NCI-H2196 treated with DMSO at 0.1 percent for 48 hours (cell line): ENCODE results near the gene CAP2.

ENCODE experiments used
- DNase-seq: peaks from one replicate; lab custom pipeline; 2025; ENCODE audit not compliant: unreplicated experiment; lab: John Stamatoyannopoulos, UW

The CAP2 gene, protein sequence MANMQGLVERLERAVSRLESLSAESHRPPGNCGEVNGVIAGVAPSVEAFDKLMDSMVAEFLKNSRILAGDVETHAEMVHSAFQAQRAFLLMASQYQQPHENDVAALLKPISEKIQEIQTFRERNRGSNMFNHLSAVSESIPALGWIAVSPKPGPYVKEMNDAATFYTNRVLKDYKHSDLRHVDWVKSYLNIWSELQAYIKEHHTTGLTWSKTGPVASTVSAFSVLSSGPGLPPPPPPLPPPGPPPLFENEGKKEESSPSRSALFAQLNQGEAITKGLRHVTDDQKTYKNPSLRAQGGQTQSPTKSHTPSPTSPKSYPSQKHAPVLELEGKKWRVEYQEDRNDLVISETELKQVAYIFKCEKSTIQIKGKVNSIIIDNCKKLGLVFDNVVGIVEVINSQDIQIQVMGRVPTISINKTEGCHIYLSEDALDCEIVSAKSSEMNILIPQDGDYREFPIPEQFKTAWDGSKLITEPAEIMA

DNA sequence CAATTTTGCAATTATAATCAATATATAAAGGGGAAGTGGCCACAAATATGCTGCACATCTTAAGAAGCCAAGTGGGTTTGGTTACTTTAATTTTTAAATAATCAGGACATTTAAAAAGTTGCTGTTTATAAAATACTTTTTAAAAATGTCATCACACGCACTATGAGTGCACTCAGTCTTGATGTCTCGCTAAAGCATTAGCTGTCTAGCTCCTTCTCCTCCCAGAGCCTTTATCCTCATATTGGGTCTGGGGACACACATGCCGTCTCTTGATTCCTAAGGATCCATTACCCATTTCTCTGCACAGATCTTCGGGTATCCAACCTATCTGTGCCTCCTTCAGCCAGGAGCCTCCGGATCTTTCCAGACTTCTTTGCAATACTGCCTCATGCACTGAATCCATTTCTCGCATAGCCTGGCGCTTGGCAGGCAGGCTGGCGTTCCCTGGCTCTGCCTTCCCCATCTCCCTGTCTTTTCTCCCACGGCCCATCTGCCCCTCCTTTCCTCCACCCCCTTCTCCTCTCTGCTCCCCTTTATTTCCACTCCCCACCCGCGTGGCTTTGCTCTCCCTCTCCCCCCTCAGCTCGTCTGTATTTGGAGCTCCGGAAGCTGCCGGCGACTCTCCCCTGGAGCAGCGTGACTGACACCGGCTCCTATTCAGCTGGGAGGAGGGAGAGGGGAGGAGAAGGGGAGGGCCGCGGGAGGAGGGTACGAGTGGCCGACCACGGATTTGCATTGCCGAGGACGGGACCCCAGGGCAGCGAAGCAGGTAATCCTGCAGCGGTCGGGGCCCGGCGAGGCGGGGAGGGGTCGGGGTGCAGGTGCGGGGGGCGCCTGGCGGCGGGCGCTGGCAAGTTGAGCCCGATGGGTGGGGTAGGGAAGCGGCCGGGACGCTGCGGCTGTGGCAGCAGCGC lies at the start of gene CAP2:
Gene CAP2, plus strand, starts transcription at position 618 of the 914 bp plus-strand sequence. CDS start 27,961 bp downstream, outside the sequence.
- DNase-seq: no peak

DNA sequence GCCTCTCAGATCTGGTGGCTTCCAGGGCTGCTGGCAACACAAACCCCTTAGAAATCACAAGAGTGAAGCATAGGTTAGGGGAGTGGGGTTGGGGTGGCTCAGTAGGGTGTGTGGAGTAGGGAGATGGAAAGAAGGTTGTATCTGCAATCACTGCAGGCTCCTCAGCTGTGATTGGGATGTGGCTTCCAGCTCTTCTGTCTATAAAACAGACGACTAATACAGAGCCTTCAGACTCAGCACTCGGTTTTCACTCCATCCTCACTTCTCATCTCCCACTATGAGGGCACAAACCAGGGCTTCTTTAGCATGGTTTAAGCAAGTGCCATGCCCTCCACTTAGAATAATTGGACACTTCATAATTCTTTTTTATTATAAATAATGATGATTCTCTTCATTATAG lies 46.4 kb upstream of the CAP2 start:
- no peak for DNase-seq

DNA sequence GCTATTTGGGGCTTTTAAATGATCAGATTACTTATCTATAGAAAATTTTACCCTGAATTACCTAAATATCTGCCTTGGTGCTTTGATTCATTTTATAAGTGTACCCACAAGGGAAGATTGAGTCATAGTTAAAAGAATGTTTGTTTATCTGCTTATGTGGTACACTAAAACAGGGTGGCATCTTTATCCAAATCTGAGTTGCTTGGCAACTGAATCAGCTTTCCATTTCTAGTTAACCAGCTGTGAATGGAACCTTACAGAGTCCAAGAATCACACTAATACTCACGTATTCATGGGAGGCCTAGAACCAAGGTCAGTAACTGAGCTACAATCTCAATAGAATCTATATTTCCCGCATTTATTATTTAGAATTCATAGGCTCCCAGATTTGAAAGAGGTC lies 44.0 kb upstream of the CAP2 start:
- DNase-seq: no peak

DNA sequence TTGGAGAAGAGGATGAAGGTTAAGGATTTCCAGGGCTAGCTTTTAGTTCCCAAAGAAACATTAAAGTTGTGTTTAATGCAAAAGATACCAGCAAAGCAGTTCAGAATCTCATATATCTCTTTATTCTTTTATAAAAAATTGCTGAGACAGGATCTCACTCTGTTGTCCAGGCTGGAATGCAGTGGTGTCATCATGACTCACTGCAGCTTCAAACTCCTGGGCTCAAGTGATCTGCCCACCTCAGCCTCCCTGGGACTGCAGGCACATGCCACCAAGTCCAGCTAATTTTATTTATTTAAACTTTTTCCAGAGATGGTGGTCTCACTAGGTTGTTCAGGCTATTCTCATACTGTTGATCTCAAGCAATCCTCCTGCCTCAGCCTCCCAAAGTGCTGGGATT lies 41.1 kb upstream of the CAP2 start:
- DNase-seq: no peak

DNA sequence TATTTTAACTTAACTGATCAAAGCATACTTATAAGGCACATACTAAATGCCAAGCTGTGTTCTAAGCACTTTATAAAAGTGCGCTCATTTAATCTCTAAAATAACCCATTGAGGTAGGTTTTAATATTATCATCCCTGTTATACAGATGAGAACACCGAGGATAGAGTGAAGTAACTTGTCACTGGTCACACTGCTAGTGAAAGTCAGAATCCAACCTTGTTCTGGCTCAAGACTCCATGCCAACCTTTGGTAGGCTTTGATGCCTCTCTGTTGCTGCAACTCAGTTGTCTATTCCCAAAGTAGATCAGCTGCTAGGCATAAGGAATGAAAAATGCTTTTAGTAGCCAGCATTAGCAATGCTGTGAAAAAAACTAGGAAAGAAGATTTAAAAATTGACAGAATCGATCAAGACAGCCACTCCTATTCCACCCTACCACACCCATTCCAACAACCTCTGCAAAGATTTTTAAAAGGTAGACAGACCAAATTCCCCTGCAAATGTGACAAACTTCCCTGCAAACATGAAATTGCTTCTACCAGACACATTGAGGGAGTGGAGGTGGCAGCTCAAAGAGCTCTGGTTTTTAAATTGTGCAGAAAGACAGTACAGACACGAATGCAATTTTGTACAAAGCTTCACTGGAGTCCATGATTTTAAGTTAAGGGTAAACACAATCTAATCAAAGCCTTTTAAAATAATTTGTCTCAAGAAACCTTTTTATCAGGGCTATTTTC lies 39.8 kb upstream of the CAP2 start:
- no peak for DNase-seq

DNA sequence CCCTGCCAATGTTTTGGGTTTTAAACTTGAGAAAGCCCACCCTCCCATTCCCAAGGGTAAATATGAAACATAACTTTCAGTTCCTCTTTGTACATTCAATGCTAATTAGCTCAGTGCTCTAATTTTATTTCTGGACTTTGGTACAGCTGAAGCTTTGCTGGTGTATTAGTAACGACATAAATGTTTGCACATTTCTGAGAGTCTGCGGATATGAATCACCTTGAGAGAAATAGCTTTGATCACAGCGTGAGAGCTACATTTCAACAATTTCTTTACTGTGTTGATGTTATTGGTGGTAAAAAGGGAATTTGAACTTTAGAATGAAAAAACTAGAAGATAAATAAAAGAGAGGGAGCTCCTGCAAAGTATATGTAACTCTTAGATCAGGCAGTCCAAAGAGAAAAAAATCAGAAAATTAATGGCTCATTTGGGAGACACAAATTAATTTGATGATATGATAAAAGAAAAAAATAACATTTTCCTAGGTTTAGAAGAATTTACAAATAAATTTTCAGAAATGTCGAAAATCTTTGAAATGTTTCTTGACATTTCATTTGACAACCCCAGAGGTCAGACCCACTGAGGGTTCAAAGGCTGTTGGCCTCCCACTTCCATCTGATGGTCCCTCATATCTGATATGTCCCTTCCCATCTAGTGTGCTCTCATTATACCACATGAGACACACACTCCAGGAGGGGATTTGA lies 38.5 kb upstream of the CAP2 start:
- DNase-seq: no peak

DNA sequence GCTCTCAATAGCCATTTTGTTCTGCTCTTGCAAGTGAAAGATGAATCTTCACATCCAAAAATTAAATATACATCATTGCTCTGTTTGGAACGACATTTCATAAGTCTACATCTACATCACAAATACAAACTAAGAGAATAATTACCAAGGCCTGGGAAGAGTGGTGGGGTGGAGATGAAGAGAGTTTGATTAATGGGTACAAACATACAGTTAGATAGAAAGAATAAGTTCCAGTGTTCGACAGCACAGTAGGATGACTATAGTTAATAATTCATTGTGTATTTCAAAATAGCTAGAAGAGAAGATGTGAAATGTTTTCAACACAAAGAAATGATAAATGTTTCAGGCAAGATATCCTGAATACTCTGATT lies 38.0 kb upstream of the CAP2 start:
- DNase-seq: no peak

DNA sequence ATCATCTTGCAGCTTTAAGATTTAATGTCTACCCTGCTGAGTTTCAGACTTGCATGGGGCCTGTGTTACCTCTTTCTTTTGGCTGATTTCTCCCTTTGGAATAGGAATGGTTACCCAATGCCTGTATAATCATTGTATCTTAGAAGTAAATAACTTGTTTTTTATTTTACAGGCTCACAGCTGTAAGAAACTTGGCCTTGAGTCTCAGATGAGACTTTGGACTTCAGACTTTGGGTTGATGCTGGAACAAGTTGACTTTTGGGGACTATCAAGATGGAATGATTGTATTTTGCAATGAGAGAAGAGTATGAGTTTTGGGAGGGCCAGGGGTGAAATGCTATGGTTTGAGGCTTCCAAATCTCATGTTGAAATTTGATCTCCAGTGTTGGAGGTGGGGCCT lies 34.9 kb upstream of the CAP2 start:
- no peak for DNase-seq

DNA sequence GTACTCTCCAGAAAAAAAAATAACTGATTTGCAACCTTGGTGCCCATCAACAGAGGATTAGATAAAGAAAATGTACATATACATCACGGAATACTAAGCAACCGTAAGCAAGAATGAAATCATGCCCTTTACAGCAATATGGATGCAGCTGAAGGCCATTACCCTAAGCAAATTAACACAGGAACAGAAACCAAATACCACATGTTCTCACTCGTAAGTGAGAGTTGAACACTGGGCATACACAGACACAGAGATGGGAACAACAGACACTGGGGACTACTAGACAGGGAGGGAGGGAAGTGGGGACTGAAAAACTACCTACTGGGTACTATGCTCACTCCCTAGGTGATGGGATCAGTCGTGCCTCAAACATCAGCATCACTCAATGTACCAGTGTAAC lies 32.8 kb upstream of the CAP2 start:
- DNase-seq: no peak

DNA sequence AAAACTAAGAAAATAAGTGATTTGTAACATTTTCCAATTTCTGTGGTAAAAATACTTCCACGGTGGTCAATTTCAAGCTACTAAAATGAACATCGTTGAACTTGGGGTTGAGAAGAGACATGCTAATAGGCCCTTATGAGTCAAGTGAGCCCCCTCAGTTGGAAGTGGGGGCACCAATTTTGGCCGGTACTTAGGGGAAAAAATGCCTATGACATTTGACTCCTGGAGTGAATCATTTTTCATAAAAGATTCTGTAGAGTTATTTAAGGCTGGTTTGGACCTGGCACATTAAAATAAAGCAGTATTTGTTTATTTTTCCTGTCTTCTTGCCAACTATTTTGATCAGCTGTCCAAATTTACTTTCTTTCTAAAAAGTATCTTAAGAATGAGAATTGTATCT lies 32.4 kb upstream of the CAP2 start:
- DNase-seq: no peak

DNA sequence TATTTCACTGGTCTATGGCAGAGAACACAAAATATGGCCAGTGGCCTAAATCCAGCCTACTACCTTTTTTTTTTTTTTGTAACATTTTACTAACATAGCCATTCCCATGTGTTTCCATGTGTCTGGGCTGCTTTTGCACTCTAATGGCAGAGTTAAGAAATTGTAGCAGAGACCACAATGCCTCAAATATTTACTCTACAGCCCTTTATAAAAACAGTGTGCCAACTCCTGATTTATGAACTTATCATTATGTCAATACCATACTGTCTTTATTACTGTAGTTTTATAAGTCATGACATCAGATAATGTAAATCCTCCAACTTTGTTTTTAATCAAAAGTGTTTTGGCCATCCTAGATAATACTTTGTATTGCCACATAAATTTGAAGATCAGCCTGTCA lies 27.4 kb upstream of the CAP2 start:
- DNase-seq: no peak

DNA sequence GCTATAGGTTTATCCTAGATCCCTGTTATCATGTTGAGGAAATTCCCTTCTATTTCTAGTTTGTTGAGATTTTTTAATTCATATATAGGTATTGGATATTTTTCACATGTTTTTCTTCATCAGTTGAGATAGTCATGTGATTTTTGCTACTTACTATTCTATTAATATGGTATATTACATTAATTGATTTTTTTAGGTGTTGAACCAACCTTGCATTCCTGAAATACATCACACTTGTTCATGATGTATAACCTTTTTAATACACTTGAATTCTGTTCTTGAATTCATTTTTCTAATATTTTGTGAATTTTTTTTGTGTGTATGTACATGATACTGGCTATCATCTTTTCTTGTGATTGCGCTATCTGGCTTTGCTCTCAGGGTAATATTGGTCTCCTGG lies 25.5 kb upstream of the CAP2 start:
- no peak for DNase-seq

DNA sequence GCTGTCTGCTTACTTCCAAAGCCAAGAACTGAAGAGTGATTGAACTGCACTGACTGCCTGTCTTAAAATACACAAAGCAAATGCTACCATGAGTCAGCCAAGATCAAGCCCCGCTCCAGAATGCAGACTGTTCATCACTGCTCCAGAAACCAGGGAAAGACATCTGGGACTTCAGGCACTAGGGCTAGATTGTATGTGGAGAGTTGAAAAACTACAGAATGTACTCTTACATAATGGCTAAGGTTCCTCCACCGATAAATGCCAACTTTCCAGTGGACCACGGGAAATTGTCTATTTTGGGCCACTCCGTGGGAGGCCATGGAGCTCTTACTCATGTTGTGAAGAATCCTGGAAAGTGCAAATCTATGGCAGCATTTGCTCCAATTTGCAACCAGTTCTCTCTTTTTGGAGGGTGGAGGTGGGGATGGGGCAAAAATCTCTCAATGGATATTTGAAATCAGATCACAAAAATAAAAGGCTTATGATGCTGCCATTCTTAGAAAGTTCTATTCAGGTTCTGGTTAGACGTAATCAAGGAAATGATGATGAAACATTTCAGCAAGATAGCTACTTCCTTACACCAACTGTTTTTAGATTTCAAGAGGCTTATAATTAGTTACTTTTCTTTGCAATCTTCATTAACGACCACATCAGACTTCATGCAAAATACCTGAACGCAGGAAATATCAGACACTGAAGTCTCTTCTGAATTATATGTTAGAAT lies 11.8 kb upstream of the CAP2 start:
- no peak for DNase-seq

DNA sequence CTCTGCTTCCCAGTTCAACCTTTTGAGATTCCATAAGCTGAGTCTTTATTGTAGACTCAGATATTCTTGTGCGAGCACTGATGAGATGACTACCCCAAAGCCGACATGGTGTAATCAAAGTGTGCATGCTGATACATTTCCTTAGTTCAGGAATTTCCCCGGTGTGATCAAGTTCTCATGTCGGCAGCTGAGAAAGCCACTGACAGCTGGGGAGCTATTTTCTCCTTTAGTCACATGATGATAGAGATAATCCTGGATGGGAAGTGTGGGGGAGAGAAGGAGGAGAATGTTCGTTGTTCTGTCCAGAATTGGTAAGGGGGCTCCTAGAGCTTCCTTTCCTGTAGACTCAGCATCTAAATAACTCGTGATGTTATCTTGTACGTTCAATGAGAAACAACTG lies 7.7 kb upstream of the CAP2 start:
- no peak for DNase-seq

DNA sequence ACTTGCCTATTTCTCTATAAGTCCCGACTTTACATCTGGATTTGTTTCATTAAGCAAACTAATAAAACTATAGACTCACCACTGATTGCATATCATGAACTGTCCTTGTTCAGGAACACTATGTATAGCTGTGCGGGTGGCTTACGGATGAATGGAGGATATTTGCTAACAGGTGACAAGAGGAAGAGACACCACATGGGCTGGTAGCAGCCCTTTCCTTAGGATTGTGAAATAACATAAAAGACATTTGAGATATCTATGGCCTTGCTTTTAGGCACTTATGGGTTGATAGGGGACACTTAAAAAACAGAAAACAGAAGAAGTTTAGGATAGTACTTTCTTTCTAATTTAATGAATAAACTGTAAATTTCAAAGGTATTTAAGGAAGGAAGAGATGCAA lies 5.0 kb upstream of the CAP2 start:
- DNase-seq: no peak

DNA sequence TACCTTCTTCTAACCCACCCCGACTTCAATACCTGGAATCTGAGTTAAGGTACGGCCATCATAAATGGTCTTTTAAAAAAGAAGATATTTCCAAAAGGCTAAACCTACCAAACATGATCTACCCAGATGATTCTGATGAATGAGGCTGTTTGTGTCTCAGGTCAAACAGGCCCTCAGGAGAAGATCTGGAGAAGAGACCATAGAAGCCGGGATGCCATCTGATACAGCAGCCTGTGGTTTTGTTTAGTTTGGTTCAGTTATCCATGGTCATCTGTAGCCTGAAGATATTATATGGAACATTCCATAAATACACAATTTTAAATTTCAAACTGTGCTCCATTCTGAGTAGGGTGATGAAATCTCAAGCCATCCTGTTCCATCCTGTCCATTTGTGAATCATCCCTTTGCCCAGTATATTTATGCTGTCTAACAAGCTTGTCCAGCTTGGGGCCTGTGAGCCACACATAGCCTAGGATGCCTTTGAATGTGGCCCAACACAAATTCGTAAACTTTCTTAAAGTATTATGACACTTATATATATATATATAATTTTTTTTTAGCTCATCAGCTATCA lies 4.0 kb upstream of the CAP2 start:
- DNase-seq: no peak

DNA sequence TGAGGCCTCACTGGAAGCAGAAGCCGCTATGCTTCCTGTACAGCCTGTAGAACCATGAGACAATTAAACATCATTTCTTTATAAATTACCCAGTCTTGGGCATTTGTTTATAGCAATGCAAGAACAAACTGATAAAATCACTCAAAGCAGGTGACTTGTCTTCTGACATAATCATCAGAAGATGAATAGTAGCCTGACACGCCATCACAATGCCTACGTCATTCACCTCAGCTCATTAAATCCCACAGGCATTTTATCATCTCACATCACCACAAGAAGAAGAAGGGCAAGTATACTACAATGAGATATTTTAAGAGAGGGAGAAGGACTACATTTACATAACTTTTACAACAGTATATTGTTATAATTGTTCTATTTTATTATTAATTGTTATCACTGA lies 3.1 kb upstream of the CAP2 start:
- DNase-seq: no peak

DNA sequence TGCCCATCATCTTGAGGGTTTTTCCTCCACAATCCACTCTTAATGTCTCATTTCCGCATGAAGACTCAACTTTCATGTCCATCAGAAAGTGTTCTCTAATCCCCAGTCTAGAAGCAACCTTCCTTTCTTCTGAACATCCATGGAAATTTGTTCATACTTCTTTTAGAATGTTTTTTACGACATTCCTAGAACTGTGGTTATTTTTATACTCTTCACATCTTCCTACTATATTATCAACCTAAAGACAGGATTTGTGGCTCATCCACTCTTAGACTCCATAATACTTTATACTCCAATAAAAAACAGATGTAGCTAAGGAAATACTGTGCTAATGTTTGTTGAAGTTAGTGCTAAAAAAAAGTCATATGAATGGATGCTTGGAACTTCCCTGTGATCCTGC lies 1.4 kb upstream of the CAP2 start:
- DNase-seq: no peak

DNA sequence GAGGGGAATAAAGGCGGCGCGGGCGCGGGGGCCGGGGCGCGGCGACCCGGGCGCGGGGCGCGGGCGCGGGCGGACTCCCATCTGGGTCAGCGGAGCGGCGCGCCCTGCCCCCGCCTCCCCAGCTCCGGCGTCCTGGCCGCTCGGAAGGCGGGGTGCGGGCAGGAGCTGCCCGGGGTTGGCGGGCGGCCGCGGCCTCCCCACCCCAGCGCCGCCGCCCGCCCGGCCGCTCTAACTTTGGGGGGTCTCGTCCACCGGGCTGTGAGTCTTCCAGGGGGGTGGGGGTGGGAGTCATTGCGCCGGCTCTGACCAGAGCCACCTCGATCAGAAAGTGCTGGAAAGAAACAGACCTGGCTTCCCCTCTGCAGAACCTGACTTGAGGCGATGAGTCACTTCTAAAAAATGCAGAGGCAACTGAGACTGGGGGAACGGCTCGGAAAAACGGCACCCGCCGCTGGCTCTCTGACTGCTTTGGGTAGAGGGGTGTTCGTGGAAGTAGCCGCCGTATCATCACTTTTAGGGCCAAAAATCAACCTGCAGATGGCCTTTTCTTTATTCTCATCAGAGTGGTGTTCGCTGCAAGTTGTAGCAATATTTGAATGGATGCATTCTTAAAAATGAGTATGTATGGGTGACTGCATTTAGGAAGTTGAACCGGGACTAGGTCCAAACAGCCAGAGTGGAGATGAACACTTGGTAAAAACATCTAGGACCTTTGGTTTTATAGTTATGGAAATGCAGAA lies 667 bp downstream of the CAP2 start:
- DNase-seq: no peak
